GM06990 (cell line): ENCODE measurements around the gene DENND1A.

ENCODE experiments used
- DNase-seq: peaks from one replicate; pipeline ENCODE4 v3.0.0-alpha.2; 2011; ENCODE audit not compliant: insufficient read length; ENCODE audit errors: extremely low read depth
- H3K27me3 ChIP-seq: replicated peaks from 2 replicates; pipeline ENCODE4 v1.6.0; 2011; ENCODE audit warnings: low read length; ENCODE audit not compliant: control insufficient read depth, insufficient read depth
- H3K36me3 ChIP-seq: 2 replicates; pipeline ENCODE4 v1.5.1; 2011; ENCODE audit warnings: low read length; ENCODE audit not compliant: control insufficient read depth, insufficient read depth
- H3K4me3 ChIP-seq: replicated peaks from 2 replicates; pipeline ENCODE4 v1.5.1; 2011; ENCODE audit warnings: low read depth, mild to moderate bottlenecking, control low read depth, low read length
- TF ChIP-seq, protein P1 (sequence below): IDR thresholded peaks from 2 replicates; pipeline ENCODE4 v1.5.1; 2011; ENCODE audit warnings: low read length, control low read depth, mild to moderate bottlenecking, inconsistent platforms; ENCODE audit not compliant: insufficient read depth, poor library complexity, severe bottlenecking

Gene DENND1A

DNA sequence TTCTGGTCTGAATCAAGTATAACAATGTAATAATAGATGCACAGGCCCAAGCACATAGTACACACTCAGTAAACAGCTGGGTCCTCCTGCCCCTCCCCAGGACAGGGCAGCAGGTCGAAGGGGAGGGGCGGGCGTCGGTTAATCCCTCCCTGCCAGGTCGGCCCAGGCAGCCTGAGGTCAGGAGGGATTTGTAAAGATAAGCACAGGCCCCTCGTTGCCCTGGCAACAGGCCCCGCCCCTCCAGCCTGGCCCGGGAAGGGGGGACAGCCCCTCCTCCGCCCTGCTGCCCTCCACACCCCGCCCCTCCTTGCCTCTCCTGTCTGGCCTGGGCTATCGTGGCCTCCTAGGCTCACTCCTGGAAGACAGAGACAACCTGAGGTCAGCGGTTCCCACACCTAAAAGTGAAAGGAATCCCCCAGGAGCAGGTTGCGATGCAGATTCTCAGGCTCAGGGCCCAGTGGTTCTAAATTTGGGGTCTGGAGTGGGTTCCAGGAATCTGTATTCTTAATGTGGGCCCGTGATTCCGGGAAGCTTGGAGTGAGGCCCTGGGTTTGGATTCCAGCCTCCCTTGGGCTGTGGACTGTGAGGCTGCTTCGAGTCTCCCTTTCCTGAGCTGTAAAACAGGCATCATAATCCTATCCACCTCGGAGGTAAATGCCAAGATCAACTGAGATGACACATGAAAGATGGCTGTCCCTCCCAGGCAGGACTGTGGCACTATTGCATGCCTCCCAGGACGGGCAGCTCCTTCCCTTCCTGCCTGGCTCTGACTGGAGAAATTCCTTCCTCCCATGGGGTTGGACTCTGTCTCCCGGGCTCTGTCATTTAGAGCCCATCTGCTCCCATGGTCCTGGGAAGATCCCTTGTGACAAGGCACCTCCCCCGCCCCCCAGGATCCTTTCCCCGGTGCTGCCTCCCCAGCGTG lies 569.5 kb downstream of the DENND1A start:
- no peaks in the 10 kb centered on the region for H3K27me3 ChIP-seq
- H3K36me3 ChIP-seq, result no peaks in the 10 kb centered on the region
- no peak overlapping the region for H3K4me3 ChIP-seq
- TF ChIP-seq, protein P1, sequence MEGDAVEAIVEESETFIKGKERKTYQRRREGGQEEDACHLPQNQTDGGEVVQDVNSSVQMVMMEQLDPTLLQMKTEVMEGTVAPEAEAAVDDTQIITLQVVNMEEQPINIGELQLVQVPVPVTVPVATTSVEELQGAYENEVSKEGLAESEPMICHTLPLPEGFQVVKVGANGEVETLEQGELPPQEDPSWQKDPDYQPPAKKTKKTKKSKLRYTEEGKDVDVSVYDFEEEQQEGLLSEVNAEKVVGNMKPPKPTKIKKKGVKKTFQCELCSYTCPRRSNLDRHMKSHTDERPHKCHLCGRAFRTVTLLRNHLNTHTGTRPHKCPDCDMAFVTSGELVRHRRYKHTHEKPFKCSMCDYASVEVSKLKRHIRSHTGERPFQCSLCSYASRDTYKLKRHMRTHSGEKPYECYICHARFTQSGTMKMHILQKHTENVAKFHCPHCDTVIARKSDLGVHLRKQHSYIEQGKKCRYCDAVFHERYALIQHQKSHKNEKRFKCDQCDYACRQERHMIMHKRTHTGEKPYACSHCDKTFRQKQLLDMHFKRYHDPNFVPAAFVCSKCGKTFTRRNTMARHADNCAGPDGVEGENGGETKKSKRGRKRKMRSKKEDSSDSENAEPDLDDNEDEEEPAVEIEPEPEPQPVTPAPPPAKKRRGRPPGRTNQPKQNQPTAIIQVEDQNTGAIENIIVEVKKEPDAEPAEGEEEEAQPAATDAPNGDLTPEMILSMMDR, result no peak
- peak; percentile 68 for DNase-seq

DNA sequence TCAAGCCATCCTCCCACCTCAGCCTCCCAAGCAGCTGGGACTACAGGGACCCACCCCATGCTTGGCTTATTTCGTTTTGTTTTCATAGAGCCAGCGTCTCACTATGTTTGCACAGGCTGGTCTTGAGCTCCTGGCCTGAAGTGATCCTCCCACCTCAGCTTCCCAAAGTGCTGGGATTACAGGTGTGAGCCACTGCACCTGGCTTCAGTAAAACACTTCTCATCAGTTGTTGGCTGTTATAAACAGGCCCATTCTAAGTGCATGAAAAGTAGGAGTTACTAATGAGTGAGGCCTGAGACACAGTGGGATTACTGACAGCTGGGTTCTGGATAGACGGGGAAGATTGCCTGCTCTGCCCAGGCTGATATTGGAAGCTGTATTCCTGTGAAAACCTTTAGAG lies 570.4 kb downstream of the DENND1A start:
- TF ChIP-seq, protein P1, result no peak
- no peaks in the 10 kb centered on the region for H3K27me3 ChIP-seq
- no peak overlapping the region for H3K4me3 ChIP-seq
- no peaks in the 10 kb centered on the region for H3K36me3 ChIP-seq
- no peak for DNase-seq

DNA sequence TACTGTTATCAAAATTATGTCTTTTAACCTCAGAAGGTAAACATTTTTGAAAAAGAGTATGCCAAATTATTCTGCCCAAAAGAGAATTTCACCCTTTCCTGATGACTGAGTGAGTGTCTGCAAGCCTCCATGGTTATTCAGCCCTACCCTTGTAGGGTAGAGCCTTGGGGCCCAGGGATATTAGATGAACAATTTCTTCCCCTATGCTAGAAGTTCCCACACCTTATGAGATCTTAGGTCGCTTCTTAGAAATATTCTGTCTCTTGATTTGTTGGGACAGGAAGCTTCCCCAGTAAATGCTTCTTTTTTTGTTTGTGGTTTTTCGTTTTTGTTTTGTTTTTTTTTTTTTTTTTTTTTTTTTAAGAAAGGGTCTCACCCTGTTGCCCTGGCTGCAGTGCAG lies 570.8 kb downstream of the DENND1A start:
- no peak for DNase-seq
- TF ChIP-seq, protein P1, result no peak
- no peak overlapping the region for H3K4me3 ChIP-seq
- H3K36me3 ChIP-seq, result no peaks in the 10 kb centered on the region
- H3K27me3 ChIP-seq, result no peaks in the 10 kb centered on the region

DNA sequence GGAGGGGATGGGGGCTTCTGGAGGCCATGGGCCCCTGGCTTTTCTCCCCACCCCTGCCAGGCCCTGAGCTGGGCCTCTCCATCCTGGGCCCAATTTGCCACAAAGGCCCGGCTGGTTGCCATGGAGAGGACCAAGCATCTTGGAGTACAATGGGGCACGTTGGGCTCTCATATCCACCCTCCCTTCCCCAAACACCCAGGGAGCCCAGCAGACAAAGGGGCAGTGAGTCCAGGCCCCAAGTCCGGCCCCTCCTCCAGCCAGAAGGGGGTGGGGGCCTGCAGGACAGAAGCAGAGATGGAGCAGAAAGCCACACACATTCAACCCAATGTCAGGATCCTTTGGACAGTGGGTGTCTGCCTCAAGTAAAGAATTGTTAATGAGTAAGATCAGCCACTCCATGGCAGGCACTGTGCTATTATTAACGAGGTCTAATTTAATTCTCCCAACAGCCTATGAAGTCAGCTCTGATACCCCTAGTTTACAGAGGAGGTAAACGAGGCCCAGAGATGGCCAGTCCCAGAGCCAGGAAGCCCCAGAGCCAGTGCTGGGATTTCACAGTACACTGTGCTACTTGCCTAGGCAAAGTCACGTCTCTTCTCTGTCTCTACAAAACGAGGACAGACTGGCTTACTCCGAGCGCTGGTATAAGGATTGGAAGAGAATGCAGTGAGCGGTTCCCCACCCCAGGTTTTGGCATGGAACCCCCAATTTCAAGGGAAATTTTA lies 571.6 kb downstream of the DENND1A start:
- no peaks in the 10 kb centered on the region for H3K36me3 ChIP-seq
- TF ChIP-seq, protein P1, result no peak
- H3K27me3 ChIP-seq, result no peaks in the 10 kb centered on the region; the same call in 1 of the 2 replicates
- H3K4me3 ChIP-seq, result no peak overlapping the region
- no peak for DNase-seq

DNA sequence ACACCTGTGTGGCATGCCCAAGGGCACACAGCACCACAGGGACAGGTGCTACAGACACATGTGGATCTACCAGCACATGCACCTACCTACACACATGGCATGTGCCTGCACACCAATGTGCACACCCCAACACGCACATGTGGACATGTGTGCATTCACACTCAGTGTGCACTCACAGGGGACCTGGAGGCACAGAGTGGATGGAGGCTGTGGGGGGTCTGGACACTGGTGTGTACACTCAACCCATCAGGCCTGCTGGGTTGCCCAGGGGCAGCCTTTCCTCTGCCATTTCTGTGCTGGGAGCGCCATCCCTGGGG lies 572.2 kb downstream of the DENND1A start:
- no peak for DNase-seq
- Histone ChIP-seq H3K27me3 (no peaks in the 10 kb centered on the region; the same call in 1 of the 2 replicates), H3K36me3 (no peaks in the 10 kb centered on the region), H3K4me3 (no peak overlapping the region)
- TF ChIP-seq, protein P1, result no peak
